H1 (cell line): ENCODE data around the gene DLX5. TPM values are rescaled to one million over a fixed set of nuclear protein-coding genes. Genes with fewer than 3 reads are reported as not detected.
A peak's percentile ranks its signal among the peaks of the same experiment; 100 is the strongest.

Source experiments
- BRCA1 ChIP-seq: IDR thresholded peaks from 2 replicates; pipeline ENCODE4 v1.6.1; 2012; ENCODE audit warnings: low read depth, low read length, improper control_type of control experiment
- FOSL1 ChIP-seq: IDR thresholded peaks from 2 replicates; pipeline ENCODE4 v1.6.1; 2011; ENCODE audit warnings: mild to moderate bottlenecking, low read depth, low read length, moderate library complexity; ENCODE audit not compliant: insufficient read depth
- GTF2F1 ChIP-seq: IDR thresholded peaks from 2 replicates; pipeline ENCODE4 v1.6.1; 2012; ENCODE audit warnings: low read depth, low read length, improper control_type of control experiment, borderline replicate concordance
- RFX5 ChIP-seq: IDR thresholded peaks from 2 replicates; pipeline ENCODE4 v1.6.1; 2011; ENCODE audit warnings: low read depth, low read length, improper control_type of control experiment, borderline replicate concordance
- RNF2 ChIP-seq: fragments of 200-900, 300-1000 bp; sonication (generic); IDR thresholded peaks from 2 replicates; pipeline ENCODE4 v1.7.1; 2016; ENCODE audit warnings: borderline replicate concordance, low read depth, mild to moderate bottlenecking, antibody characterized with exemption, low read length; ENCODE audit not compliant: poor library complexity, severe bottlenecking; ENCODE audit errors: missing control alignments
- SP2 ChIP-seq: IDR thresholded peaks from 2 replicates; pipeline ENCODE4 v1.6.1; 2012; ENCODE audit warnings: mild to moderate bottlenecking, low read length, inconsistent platforms
- TEAD4 ChIP-seq: IDR thresholded peaks from 2 replicates; pipeline ENCODE4 v1.6.1; 2012; ENCODE audit warnings: low read depth, low read length, inconsistent platforms, mixed read lengths
- polyA plus RNA-seq, 7 experiments: library from polyadenylated mRNA; depleted of rRNA in 3 of 7; stranded (reverse) in 5 of 7; unstranded in 2 of 7; fragments of >200 nt in 5 of 7; fragments of 200-250 nt in 2 of 7; gene quantifications; 1 replicate in 5 of 7; 2 replicates in 1 of 7; 4 replicates in 1 of 7; pipeline versions ENCODE4 v1.2.1 to v1.2.3, GENCODE V29; 2011 to 2013; ENCODE audit warnings: missing spikeins in 2 of 7, mixed read lengths in 2 of 7
- total RNA-seq: library from RNA; stranded (reverse); fragmentation: NEBNext Ultra II Directional; extraction: Animal tissue kit (Norgen Biotek cat#: 25700); gene quantifications from 2 replicates; pipeline ENCODE4 v1.2.1, GENCODE V29; 2021
- TF ChIP-seq, protein P1 (sequence below): IDR thresholded peaks from 2 replicates; pipeline ENCODE4 v1.6.1; 2012; ENCODE audit warnings: inconsistent platforms
- TF ChIP-seq, protein P2 (sequence below): fragments of 300-600 bp; sonication (generic); IDR thresholded peaks from 2 replicates; pipeline ENCODE4 v1.7.1; 2012; ENCODE audit warnings: low read length, moderate library complexity, mild to moderate bottlenecking, inconsistent platforms; ENCODE audit not compliant: insufficient replicate concordance

DLX5 gene
- total and polyA plus RNA-seq, 2 of the 8 experiments (the other 6 are each of a cell fraction or from before 2014, with no cell fraction given), result not detected

DNA sequence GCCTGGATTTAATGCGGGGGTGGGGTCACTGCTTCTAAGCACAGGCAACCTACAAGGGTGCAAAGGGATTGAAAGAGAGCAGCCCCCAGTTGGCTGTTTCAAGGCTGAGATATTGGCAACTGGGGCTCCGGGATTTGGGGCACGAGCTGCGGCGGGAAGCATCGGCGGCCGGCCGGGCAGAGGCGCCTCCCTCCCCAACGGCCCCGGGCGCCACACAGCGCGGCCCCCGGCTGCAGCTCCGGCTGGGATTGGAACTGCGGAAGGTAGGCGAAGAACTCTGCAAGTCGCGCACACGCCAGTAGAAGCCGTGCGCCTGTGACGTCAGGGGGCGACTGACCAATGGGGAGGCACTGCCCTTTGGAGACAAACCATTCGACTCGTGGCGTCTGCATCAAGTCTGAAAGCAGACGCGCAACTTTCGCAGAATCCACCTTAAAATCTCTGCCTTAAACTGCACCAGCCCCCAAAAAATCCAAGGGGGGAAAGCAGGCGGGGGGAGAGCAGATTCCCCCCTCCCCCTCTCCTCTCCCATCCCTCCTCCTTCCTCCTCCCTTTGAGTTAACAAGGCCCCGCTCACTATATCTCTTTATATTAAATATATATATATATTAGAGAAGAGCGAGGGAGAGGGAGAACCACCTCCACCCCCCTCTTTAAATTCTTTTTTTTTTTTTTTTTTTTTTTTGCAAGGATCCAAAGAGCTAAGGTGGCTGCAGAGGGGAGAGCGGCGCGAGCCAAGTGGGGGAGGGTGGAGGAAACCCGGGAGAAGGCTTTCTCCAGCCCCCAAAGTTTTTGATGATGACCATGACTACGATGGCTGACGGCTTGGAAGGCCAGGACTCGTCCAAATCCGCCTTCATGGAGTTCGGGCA lies 19.2 kb downstream of the DLX5 start, which contains the start of gene DLX6 (continued):
- no peak for TF ChIP-seq RNF2
- TF ChIP-seq BRCA1, result no peak
- TF ChIP-seq SP2, result no peak
- TF ChIP-seq, protein P1, sequence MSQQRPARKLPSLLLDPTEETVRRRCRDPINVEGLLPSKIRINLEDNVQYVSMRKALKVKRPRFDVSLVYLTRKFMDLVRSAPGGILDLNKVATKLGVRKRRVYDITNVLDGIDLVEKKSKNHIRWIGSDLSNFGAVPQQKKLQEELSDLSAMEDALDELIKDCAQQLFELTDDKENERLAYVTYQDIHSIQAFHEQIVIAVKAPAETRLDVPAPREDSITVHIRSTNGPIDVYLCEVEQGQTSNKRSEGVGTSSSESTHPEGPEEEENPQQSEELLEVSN, result peak; percentile 53
- TF ChIP-seq TEAD4, result no peak
- TF ChIP-seq, protein P2, sequence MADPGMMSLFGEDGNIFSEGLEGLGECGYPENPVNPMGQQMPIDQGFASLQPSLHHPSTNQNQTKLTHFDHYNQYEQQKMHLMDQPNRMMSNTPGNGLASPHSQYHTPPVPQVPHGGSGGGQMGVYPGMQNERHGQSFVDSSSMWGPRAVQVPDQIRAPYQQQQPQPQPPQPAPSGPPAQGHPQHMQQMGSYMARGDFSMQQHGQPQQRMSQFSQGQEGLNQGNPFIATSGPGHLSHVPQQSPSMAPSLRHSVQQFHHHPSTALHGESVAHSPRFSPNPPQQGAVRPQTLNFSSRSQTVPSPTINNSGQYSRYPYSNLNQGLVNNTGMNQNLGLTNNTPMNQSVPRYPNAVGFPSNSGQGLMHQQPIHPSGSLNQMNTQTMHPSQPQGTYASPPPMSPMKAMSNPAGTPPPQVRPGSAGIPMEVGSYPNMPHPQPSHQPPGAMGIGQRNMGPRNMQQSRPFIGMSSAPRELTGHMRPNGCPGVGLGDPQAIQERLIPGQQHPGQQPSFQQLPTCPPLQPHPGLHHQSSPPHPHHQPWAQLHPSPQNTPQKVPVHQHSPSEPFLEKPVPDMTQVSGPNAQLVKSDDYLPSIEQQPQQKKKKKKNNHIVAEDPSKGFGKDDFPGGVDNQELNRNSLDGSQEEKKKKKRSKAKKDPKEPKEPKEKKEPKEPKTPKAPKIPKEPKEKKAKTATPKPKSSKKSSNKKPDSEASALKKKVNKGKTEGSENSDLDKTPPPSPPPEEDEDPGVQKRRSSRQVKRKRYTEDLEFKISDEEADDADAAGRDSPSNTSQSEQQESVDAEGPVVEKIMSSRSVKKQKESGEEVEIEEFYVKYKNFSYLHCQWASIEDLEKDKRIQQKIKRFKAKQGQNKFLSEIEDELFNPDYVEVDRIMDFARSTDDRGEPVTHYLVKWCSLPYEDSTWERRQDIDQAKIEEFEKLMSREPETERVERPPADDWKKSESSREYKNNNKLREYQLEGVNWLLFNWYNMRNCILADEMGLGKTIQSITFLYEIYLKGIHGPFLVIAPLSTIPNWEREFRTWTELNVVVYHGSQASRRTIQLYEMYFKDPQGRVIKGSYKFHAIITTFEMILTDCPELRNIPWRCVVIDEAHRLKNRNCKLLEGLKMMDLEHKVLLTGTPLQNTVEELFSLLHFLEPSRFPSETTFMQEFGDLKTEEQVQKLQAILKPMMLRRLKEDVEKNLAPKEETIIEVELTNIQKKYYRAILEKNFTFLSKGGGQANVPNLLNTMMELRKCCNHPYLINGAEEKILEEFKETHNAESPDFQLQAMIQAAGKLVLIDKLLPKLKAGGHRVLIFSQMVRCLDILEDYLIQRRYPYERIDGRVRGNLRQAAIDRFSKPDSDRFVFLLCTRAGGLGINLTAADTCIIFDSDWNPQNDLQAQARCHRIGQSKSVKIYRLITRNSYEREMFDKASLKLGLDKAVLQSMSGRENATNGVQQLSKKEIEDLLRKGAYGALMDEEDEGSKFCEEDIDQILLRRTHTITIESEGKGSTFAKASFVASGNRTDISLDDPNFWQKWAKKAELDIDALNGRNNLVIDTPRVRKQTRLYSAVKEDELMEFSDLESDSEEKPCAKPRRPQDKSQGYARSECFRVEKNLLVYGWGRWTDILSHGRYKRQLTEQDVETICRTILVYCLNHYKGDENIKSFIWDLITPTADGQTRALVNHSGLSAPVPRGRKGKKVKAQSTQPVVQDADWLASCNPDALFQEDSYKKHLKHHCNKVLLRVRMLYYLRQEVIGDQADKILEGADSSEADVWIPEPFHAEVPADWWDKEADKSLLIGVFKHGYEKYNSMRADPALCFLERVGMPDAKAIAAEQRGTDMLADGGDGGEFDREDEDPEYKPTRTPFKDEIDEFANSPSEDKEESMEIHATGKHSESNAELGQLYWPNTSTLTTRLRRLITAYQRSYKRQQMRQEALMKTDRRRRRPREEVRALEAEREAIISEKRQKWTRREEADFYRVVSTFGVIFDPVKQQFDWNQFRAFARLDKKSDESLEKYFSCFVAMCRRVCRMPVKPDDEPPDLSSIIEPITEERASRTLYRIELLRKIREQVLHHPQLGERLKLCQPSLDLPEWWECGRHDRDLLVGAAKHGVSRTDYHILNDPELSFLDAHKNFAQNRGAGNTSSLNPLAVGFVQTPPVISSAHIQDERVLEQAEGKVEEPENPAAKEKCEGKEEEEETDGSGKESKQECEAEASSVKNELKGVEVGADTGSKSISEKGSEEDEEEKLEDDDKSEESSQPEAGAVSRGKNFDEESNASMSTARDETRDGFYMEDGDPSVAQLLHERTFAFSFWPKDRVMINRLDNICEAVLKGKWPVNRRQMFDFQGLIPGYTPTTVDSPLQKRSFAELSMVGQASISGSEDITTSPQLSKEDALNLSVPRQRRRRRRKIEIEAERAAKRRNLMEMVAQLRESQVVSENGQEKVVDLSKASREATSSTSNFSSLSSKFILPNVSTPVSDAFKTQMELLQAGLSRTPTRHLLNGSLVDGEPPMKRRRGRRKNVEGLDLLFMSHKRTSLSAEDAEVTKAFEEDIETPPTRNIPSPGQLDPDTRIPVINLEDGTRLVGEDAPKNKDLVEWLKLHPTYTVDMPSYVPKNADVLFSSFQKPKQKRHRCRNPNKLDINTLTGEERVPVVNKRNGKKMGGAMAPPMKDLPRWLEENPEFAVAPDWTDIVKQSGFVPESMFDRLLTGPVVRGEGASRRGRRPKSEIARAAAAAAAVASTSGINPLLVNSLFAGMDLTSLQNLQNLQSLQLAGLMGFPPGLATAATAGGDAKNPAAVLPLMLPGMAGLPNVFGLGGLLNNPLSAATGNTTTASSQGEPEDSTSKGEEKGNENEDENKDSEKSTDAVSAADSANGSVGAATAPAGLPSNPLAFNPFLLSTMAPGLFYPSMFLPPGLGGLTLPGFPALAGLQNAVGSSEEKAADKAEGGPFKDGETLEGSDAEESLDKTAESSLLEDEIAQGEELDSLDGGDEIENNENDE, result no peak
- no peak for TF ChIP-seq FOSL1
- TF ChIP-seq GTF2F1, result no peak
- TF ChIP-seq RFX5, result no peak
